H1 (cell line): Measurements from ENCODE around the gene CCDC88C. TPM values are rescaled to one million over a fixed set of nuclear protein-coding genes. Genes with fewer than 3 reads are reported as not detected.
A peak's percentile ranks its signal among the peaks of the same experiment; 100 is the strongest.

ENCODE experiments used
- CTCF ChIA-PET: fragments of 300-600 bp; sonication (Branson Sonifier 250); formaldehyde crosslinking; loops from one replicate; lab custom pipeline; 2021; ENCODE audit not compliant: partially characterized antibody; lab: Charles Lee
- POLR2A ChIA-PET: fragments of 300-600 bp; sonication (Branson Sonifier 250); formaldehyde crosslinking; loops from one replicate; lab custom pipeline; 2021; ENCODE audit warnings: inconsistent platforms; ENCODE audit not compliant: partially characterized antibody; lab: Charles Lee
- DNase-seq, 2 experiments: peaks; one replicate each; pipeline versions ENCODE4 v3.0.0 to v3.0.0-alpha.2; 2010 to 2022; ENCODE audit warnings: low spot score in 2 of 2, low read depth in 1 of 2, mixed read lengths in 1 of 2
- FAIRE-seq: peaks from 2 replicates; lab custom pipeline; 2011; peaks lifted over from hg19 to GRCh38; lab: Jason Lieb, UNC
- H2AFZ ChIP-seq: 2 replicates; pipeline ENCODE4 v1.8.1; 2012; ENCODE audit warnings: low read length, inconsistent platforms
- H2AK5ac ChIP-seq: 2 replicates; pipeline ENCODE4 v1.6.1; 2013; ENCODE audit warnings: low read depth, low read length
- H2BK120ac ChIP-seq: replicated peaks from 2 replicates; pipeline ENCODE3; 2013; ENCODE audit warnings: low read depth, low read length, inconsistent platforms
- H2BK12ac ChIP-seq: 2 replicates; pipeline ENCODE4 v1.6.1; 2013; ENCODE audit warnings: low read depth, low read length
- H2BK15ac ChIP-seq: 2 replicates; pipeline ENCODE4 v1.6.1; 2013; ENCODE audit warnings: low read length
- H2BK20ac ChIP-seq: 2 replicates; pipeline ENCODE4 v1.6.1; 2013; ENCODE audit warnings: low read length
- H2BK5ac ChIP-seq: 2 replicates; pipeline ENCODE4 v1.6.1; 2013; ENCODE audit warnings: low read depth, low read length
- H3K14ac ChIP-seq: 2 replicates; pipeline ENCODE4 v1.6.1; 2013; ENCODE audit warnings: inconsistent platforms; ENCODE audit not compliant: insufficient read length
- H3K18ac ChIP-seq: 2 replicates; pipeline ENCODE4 v1.6.1; 2013; ENCODE audit warnings: low read length; ENCODE audit errors: extremely low read depth
- H3K23ac ChIP-seq: 2 replicates; pipeline ENCODE4 v1.6.1; 2013; ENCODE audit warnings: inconsistent platforms; ENCODE audit not compliant: insufficient read length
- H3K23me2 ChIP-seq: 2 replicates; pipeline ENCODE4 v1.6.1; 2013; ENCODE audit warnings: low read depth, low read length
- H3K27ac ChIP-seq: 2 replicates; pipeline ENCODE4 v1.6.1; 2011; ENCODE audit warnings: low read depth, low read length, inconsistent platforms
- H3K27me3 ChIP-seq, 4 experiments: replicated peaks in 1 of 4; 1 replicate in 1 of 4; 2 replicates in 3 of 4; pipeline versions ENCODE4 v1.6.1 to v1.8.1; 2011 to 2013; ENCODE audit warnings: low read length in 3 of 4, mild to moderate bottlenecking in 3 of 4, inconsistent platforms in 2 of 4, mixed read lengths in 2 of 4, moderate library complexity in 1 of 4; ENCODE audit not compliant: control insufficient read depth in 3 of 4, insufficient read depth in 3 of 4; ENCODE audit errors: extremely low read depth in 1 of 4
- H3K36me3 ChIP-seq, 4 experiments: 2 replicates each; pipeline versions ENCODE4 v1.6.1 to v1.8.1; 2011 to 2013; ENCODE audit warnings: mild to moderate bottlenecking in 4 of 4, low read length in 3 of 4, moderate library complexity in 2 of 4, control low read depth in 1 of 4, inconsistent platforms in 1 of 4; ENCODE audit not compliant: insufficient read depth in 4 of 4, control insufficient read depth in 2 of 4
- H3K4ac ChIP-seq: replicated peaks from 2 replicates; pipeline ENCODE3; 2013; ENCODE audit warnings: low read length, low read depth, mixed read lengths, inconsistent platforms; ENCODE audit not compliant: insufficient read length
- H3K4me1 ChIP-seq, 4 experiments: replicated peaks in 1 of 4; 1 replicate in 1 of 4; 2 replicates in 3 of 4; pipeline versions ENCODE4 v1.6.1 to v1.8.1; 2011 to 2013; ENCODE audit warnings: low read length in 3 of 4, inconsistent platforms in 2 of 4, mixed read lengths in 1 of 4; ENCODE audit not compliant: insufficient read depth in 4 of 4, control insufficient read depth in 3 of 4
- H3K4me2 ChIP-seq, 2 experiments: 2 replicates each; pipeline versions ENCODE4 v1.6.1 to v1.8.1; 2011 to 2013; ENCODE audit warnings: low read depth in 2 of 2, low read length in 2 of 2, control low read depth in 1 of 2, inconsistent platforms in 1 of 2, mild to moderate bottlenecking in 1 of 2; ENCODE audit not compliant: insufficient read depth in 1 of 2
- H3K4me3 ChIP-seq, 4 experiments: fragments of 200-600, 300-600 bp in 1 of 4; sonication (generic), shearing (Covaris generic), sonication (Bioruptor Twin) in 1 of 4; 2 replicates each; pipeline versions ENCODE4 v1.5.1 to v1.8.1; 2011 to 2016; ENCODE audit warnings: low read length in 4 of 4, low read depth in 3 of 4, control low read depth in 2 of 4, inconsistent platforms in 2 of 4, mild to moderate bottlenecking in 2 of 4, mixed read lengths in 1 of 4, moderate library complexity in 1 of 4; ENCODE audit not compliant: insufficient read depth in 2 of 4; ENCODE audit errors: extremely low read depth in 1 of 4
- H3K56ac ChIP-seq: replicated peaks from 2 replicates; pipeline ENCODE3; 2013; ENCODE audit warnings: low read depth, mild to moderate bottlenecking, mixed read lengths, low read length, inconsistent platforms; ENCODE audit not compliant: insufficient read length
- H3K79me1 ChIP-seq: 2 replicates; pipeline ENCODE4 v1.6.1; 2013; ENCODE audit warnings: low read depth, low read length, control low read depth
- H3K79me2 ChIP-seq, 2 experiments: 2 replicates each; pipeline versions ENCODE4 v1.6.1 to v1.8.1; 2012 to 2013; ENCODE audit warnings: low read length in 2 of 2, mild to moderate bottlenecking in 2 of 2, inconsistent platforms in 1 of 2; ENCODE audit not compliant: insufficient read depth in 2 of 2, control insufficient read depth in 1 of 2
- H3K9ac ChIP-seq, 4 experiments: replicated peaks in 1 of 4; 1 replicate in 1 of 4; 2 replicates in 3 of 4; pipeline versions ENCODE4 v1.6.1 to v1.8.1; 2011 to 2013; ENCODE audit warnings: low read depth in 3 of 4, low read length in 3 of 4, control low read depth in 2 of 4, mild to moderate bottlenecking in 2 of 4, moderate library complexity in 2 of 4, inconsistent platforms in 1 of 4; ENCODE audit errors: extremely low read depth in 1 of 4
- H3K9me3 ChIP-seq, 2 experiments: 2 replicates each; pipeline versions ENCODE4 v1.6.1 to v1.8.1; 2012 to 2013; ENCODE audit warnings: mild to moderate bottlenecking in 2 of 2, moderate library complexity in 2 of 2, control low read depth in 1 of 2, inconsistent platforms in 1 of 2, low read depth in 1 of 2, low read length in 1 of 2, mixed read lengths in 1 of 2; ENCODE audit not compliant: insufficient read depth in 2 of 2
- H4K20me1 ChIP-seq, 2 experiments: replicated peaks in 1 of 2; 2 replicates each; pipeline versions ENCODE3 to v1.8.1; 2011 to 2013; ENCODE audit warnings: inconsistent platforms in 2 of 2, low read length in 2 of 2, mild to moderate bottlenecking in 1 of 2; ENCODE audit not compliant: insufficient read depth in 2 of 2, control insufficient read depth in 1 of 2
- H4K5ac ChIP-seq: 2 replicates; pipeline ENCODE4 v1.6.1; 2013; ENCODE audit warnings: low read length, low read depth, mixed read lengths, inconsistent platforms; ENCODE audit not compliant: insufficient read length
- H4K8ac ChIP-seq: 2 replicates; pipeline ENCODE4 v1.8.0; 2013; ENCODE audit warnings: mild to moderate bottlenecking, moderate library complexity, low read length, inconsistent platforms; ENCODE audit not compliant: insufficient read depth; ENCODE audit errors: extremely low read depth
- H4K91ac ChIP-seq: replicated peaks from 2 replicates; pipeline ENCODE3; 2013; ENCODE audit warnings: low read length, mixed read lengths, inconsistent platforms; ENCODE audit not compliant: insufficient read length
- CTBP2 ChIP-seq: IDR thresholded peaks from 2 replicates; pipeline ENCODE4 v1.7.0; 2011; ENCODE audit warnings: borderline replicate concordance, mild to moderate bottlenecking, moderate library complexity, mixed read lengths, low read length; ENCODE audit not compliant: insufficient read depth, insufficient read length
- KDM1A ChIP-seq: fragments of 200-600, 300-600 bp; sonication (generic); IDR thresholded peaks from 2 replicates; pipeline ENCODE4 v1.7.1; 2016; ENCODE audit warnings: mild to moderate bottlenecking, low read length, borderline replicate concordance
- POLR2A ChIP-seq, 2 experiments: IDR thresholded peaks; 1 replicate in 1 of 2; 2 replicates in 1 of 2; pipeline ENCODE4 v1.6.1; 2011; ENCODE audit warnings: low read depth in 2 of 2, low read length in 2 of 2, mild to moderate bottlenecking in 2 of 2; ENCODE audit errors: control extremely low read depth in 1 of 2
- RBBP5 ChIP-seq: IDR thresholded peaks from 2 replicates; pipeline ENCODE4 v1.7.1; 2012; ENCODE audit warnings: low read depth, mild to moderate bottlenecking, inconsistent platforms, low read length, moderate library complexity, borderline replicate concordance
- SIN3A ChIP-seq, 2 experiments: IDR thresholded peaks in 1 of 2; conservative IDR thresholded peaks in 1 of 2; 2 replicates each; pipeline ENCODE4 v1.6.1; 2011 to 2012; ENCODE audit warnings: low read length in 2 of 2, improper control_type of control experiment in 1 of 2, low read depth in 1 of 2, mild to moderate bottlenecking in 1 of 2
- SP1 ChIP-seq: IDR thresholded peaks from 2 replicates; pipeline ENCODE4 v1.6.1; 2011; ENCODE audit warnings: low read depth, low read length
- TAF7 ChIP-seq: optimal IDR thresholded peaks from 2 replicates; pipeline ENCODE3; 2011; ENCODE audit warnings: low read depth, mild to moderate bottlenecking, inconsistent platforms, low read length, moderate library complexity, borderline replicate concordance
- WGBS, 2 experiments: shearing (Covaris generic) in 1 of 2; methylation state at CpG; one replicate each; pipeline versions ENCODE4 v1.1.6 to v1.1.7; 2013 to 2015; ENCODE audit warnings: low lambda C conversion rate in 2 of 2, mixed read lengths in 2 of 2, inconsistent platforms in 1 of 2, low coverage in 1 of 2, missing lambda C conversion rate in 1 of 2; ENCODE audit not compliant: insufficient replicate concordance in 2 of 2, insufficient coverage in 1 of 2, insufficient read length in 1 of 2; ENCODE audit errors: extremely low coverage in 1 of 2, missing lambda C conversion rate in 1 of 2; 5-methylcytosine and 5-hydroxymethylcytosine counted together
- polyA plus RNA-seq, 7 experiments: library from polyadenylated mRNA; depleted of rRNA in 3 of 7; stranded (reverse) in 5 of 7; unstranded in 2 of 7; fragments of >200 nt in 5 of 7; fragments of 200-250 nt in 2 of 7; gene quantifications; 1 replicate in 5 of 7; 2 replicates in 1 of 7; 4 replicates in 1 of 7; pipeline versions ENCODE4 v1.2.1 to v1.2.3, GENCODE V29; 2011 to 2013; ENCODE audit warnings: missing spikeins in 2 of 7, mixed read lengths in 2 of 7
- total RNA-seq: library from RNA; stranded (reverse); fragmentation: NEBNext Ultra II Directional; extraction: Animal tissue kit (Norgen Biotek cat#: 25700); gene quantifications from 2 replicates; pipeline ENCODE4 v1.2.1, GENCODE V29; 2021
- TF ChIP-seq, protein P1 (sequence below), 3 experiments: IDR thresholded peaks; 1 replicate in 2 of 3; 2 replicates in 1 of 3; pipeline versions ENCODE4 v1.5.1 to v1.6.1; 2011; ENCODE audit warnings: low read length in 3 of 3, mild to moderate bottlenecking in 3 of 3, inconsistent platforms in 2 of 3, low read depth in 1 of 3, moderate library complexity in 1 of 3; ENCODE audit not compliant: insufficient read depth in 1 of 3; ENCODE audit errors: control extremely low read depth in 1 of 3

The CCDC88C gene
- total and polyA plus RNA-seq, 2 of the 8 experiments (the other 6 are each of a cell fraction or from before 2014, with no cell fraction given): 10.3 to 57.7 TPM

DNA sequence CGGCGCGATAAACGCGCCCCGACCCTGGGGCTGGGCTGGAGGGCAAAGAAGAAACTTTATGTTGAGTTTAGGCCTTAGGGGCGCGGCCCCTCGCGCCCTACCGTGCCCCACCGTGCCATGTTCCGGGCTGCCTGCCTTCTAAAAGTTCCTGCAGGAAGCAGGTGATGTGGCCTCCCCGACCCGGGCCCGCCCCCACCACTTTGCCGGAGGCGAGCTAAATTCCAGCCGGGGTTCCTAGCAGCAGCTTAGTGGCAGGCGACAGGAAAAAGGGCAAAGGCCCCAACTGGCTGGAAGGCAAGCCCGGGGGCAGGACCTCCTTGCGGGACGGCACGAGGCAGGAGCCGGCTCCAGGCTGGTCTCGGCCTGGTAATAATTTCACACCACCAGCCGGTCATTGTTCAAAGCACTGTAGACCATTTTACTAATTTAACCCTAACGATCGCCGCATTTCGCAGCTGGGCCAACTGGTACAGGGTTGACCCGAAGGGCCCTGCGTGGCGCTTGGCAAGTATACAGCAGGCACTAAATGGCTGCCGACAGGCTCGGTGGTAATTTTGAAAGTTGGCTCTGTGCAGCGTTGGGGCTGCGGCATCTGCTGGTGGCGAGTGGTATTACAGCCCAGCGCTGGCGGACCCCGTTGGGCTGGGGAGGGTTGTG, 895 bp upstream of the CCDC88C start:
- Histone ChIP-seq H4K5ac (no peak overlapping the region), H4K20me1 (peaks cover 0 to 4% of the 10 kb centered on the region in 2 experiments), H3K9ac (peak overlapping the region in 2 of 4 experiments; percentile 51 to 61; a peak in 4 of 7 replicates), H3K79me2 (peaks cover 0 to 25% of the 10 kb centered on the region in 2 experiments; a peak in 3 of 4 replicates), H3K4me3 (peak overlapping the region; percentile 35 to 92 (median 63)), H3K79me1 (peaks cover 3% of the 10 kb centered on the region; the same call in 1 of the 2 replicates), H3K27me3 (peaks cover 0 to 6% (median 3%) of the 10 kb centered on the region in 4 experiments; a peak in 2 of 7 replicates), H4K91ac (peak overlapping the region; percentile 59), H3K27ac (no peak overlapping the region), H3K4ac (no peak overlapping the region), H2AFZ (no peak overlapping the region), H2BK120ac (no peak overlapping the region), H4K8ac (peak overlapping the region; percentile 73; the same call in 1 of the 2 replicates), H3K9me3 (no peaks in the 10 kb centered on the region), H3K18ac (peak overlapping the region; percentile 71), H3K56ac (peak overlapping the region; percentile 47), H3K23ac (no peak overlapping the region), H2BK20ac (no peak overlapping the region), H3K23me2 (peaks cover 19% of the 10 kb centered on the region), H2AK5ac (no peak overlapping the region), H3K4me1 (peaks cover 7 to 26% (median 13%) of the 10 kb centered on the region in 4 experiments; a peak in 6 of 7 replicates), H2BK15ac (peak overlapping the region; percentile 16; the same call in 1 of the 2 replicates), H2BK12ac (no peak overlapping the region), H3K4me2 (peak overlapping the region; percentile 82 to 87), H3K36me3 (no peaks in the 10 kb centered on the region), H2BK5ac (no peak overlapping the region), H3K14ac (no peak overlapping the region)
- DNase-seq (peak; percentile 39 to 96), FAIRE-seq (no peak)
- ChIA-PET POLR2A (interaction anchor here (0.9 to 7.0 kb wide), 9 partner anchors 9 to 116 kb away, joined by 3 to 66 read pairs (median 4); no protein-coding TSS in a partner anchor), CTCF (interaction anchor here (0.5 to 10.0 kb wide), 31 partner anchors 9 to 481 kb away, joined by 3 to 135 read pairs (median 4); no protein-coding TSS in a partner anchor)
- WGBS, 2 experiments: 8% methylated on average over 40 of the region's 42 CpGs; no CpG with 5 or more reads in 1 of the 2 experiments
- TF ChIP-seq CTBP2 (no peak), POLR2A (IDR thresholded peaks at IDR 0.05; ENCODE audit: control extremely low read depth in 1 of 2, low read depth in 2 of 2, low read length in 2 of 2) (no peak), SIN3A (conservative IDR thresholded peaks at IDR 0.05 in 1 of 2, IDR thresholded peaks at IDR 0.05 in 1 of 2; ENCODE audit: low read depth in 1 of 2, low read length in 2 of 2) (no peak), SP1 (no peak), TAF7 (no peak), KDM1A (peak; percentile 88; the same call in 1 of the 2 replicates), RBBP5 (0 out of 2 replicates have a peak, but pooled peaks have one; percentile 25)
- TF ChIP-seq, protein P1, sequence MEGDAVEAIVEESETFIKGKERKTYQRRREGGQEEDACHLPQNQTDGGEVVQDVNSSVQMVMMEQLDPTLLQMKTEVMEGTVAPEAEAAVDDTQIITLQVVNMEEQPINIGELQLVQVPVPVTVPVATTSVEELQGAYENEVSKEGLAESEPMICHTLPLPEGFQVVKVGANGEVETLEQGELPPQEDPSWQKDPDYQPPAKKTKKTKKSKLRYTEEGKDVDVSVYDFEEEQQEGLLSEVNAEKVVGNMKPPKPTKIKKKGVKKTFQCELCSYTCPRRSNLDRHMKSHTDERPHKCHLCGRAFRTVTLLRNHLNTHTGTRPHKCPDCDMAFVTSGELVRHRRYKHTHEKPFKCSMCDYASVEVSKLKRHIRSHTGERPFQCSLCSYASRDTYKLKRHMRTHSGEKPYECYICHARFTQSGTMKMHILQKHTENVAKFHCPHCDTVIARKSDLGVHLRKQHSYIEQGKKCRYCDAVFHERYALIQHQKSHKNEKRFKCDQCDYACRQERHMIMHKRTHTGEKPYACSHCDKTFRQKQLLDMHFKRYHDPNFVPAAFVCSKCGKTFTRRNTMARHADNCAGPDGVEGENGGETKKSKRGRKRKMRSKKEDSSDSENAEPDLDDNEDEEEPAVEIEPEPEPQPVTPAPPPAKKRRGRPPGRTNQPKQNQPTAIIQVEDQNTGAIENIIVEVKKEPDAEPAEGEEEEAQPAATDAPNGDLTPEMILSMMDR (IDR thresholded peaks at IDR 0.05; ENCODE audit: control extremely low read depth in 1 of 3, insufficient read depth in 1 of 3, low read depth in 1 of 3, low read length in 3 of 3): peak; percentile 90 to 92 (median 91)
